IMR-90 (cell line): Measurements from ENCODE around the gene NTM. TPM values are rescaled to one million over a fixed set of nuclear protein-coding genes. Genes with fewer than 3 reads are reported as not detected.

Source experiments
- ATAC-seq: fragments of 200-7000 bp; cut with Tn5 transposase; 2 replicates; pipeline ENCODE4 v1.9.1; 2020; ENCODE audit warnings: low read depth, mild to moderate bottlenecking, moderate library complexity
- BruUV-seq: library from RNA; stranded (reverse); fragments of 400-500 nt; replicated peaks from 2 replicates; lab custom pipeline; 2021; lab: Mats Ljungman, UMichigan
- CTCF ChIA-PET: fragments of 300-600 bp; formaldehyde crosslinking; extraction: SDS; loops from one replicate; lab custom pipeline; 2021; ENCODE audit warnings: antibody characterized with exemption; lab: Yijun Ruan, JAX
- POLR2A ChIA-PET: fragments of 300-600 bp; sonication (Branson Sonifier 250); formaldehyde crosslinking; loops from one replicate; lab custom pipeline; 2022; ENCODE audit warnings: antibody characterized with exemption; ENCODE audit not compliant: unreplicated experiment; lab: Charles Lee
- DNase-seq: peaks from one replicate; pipeline ENCODE4 v3.0.0; 2013
- H2AFZ ChIP-seq: replicated peaks from 2 replicates; pipeline ENCODE3; 2013; ENCODE audit warnings: low read length, mild to moderate bottlenecking; ENCODE audit not compliant: poor library complexity
- H2AK5ac ChIP-seq: 2 replicates; pipeline ENCODE4 v1.6.1; 2013; ENCODE audit warnings: low read depth, low read length, inconsistent platforms
- H2AK9ac ChIP-seq: replicated peaks from 2 replicates; pipeline ENCODE3; 2013; ENCODE audit warnings: mild to moderate bottlenecking, low read depth, low read length, moderate library complexity; ENCODE audit not compliant: poor library complexity
- H2BK120ac ChIP-seq: 2 replicates; pipeline ENCODE4 v1.6.1; 2013; ENCODE audit warnings: low read depth, low read length, inconsistent platforms
- H2BK15ac ChIP-seq: 3 replicates; pipeline ENCODE4 v1.6.1; 2013; ENCODE audit warnings: low read depth, low read length, inconsistent platforms
- H2BK20ac ChIP-seq: 2 replicates; pipeline ENCODE4 v1.6.1; 2013; ENCODE audit warnings: low read depth, mild to moderate bottlenecking, inconsistent platforms, low read length, moderate library complexity
- H2BK5ac ChIP-seq: 2 replicates; pipeline ENCODE4 v1.6.1; 2013; ENCODE audit warnings: mild to moderate bottlenecking, low read depth, low read length, inconsistent platforms; ENCODE audit not compliant: poor library complexity, severe bottlenecking
- H3K14ac ChIP-seq: replicated peaks from 2 replicates; pipeline ENCODE4 v1.6.1; 2013; ENCODE audit warnings: low read depth, low read length, inconsistent platforms
- H3K18ac ChIP-seq: 2 replicates; pipeline ENCODE4 v1.6.1; 2013; ENCODE audit warnings: low read depth, low read length, control low read depth
- H3K23ac ChIP-seq: 2 replicates; pipeline ENCODE4 v1.6.1; 2013; ENCODE audit warnings: low read depth, low read length, inconsistent platforms
- H3K27ac ChIP-seq: 2 replicates; pipeline ENCODE4 v1.5.1; 2013; ENCODE audit warnings: mild to moderate bottlenecking, control low read depth, low read length; ENCODE audit not compliant: insufficient read depth
- H3K27me3 ChIP-seq: 2 replicates; pipeline ENCODE4 v1.6.1; 2013; ENCODE audit warnings: low read length; ENCODE audit not compliant: control insufficient read depth, insufficient read depth
- H3K36me3 ChIP-seq: 2 replicates; pipeline ENCODE4 v1.6.1; 2013; ENCODE audit warnings: low read length, mixed read lengths; ENCODE audit not compliant: control insufficient read depth, insufficient read depth
- H3K4ac ChIP-seq: 2 replicates; pipeline ENCODE4 v1.6.1; 2013; ENCODE audit warnings: low read depth, low read length, inconsistent platforms
- H3K4me1 ChIP-seq: 2 replicates; pipeline ENCODE4 v1.6.1; 2013; ENCODE audit warnings: low read length, mixed read lengths; ENCODE audit not compliant: control insufficient read depth, insufficient read depth
- H3K4me2 ChIP-seq: 2 replicates; pipeline ENCODE4 v1.6.1; 2013; ENCODE audit warnings: low read depth, mild to moderate bottlenecking, control low read depth, low read length, moderate library complexity
- H3K4me3 ChIP-seq: 2 replicates; pipeline ENCODE4 v1.5.1; 2013; ENCODE audit warnings: low read depth, mild to moderate bottlenecking, control low read depth, low read length, moderate library complexity; ENCODE audit not compliant: insufficient read depth
- H3K56ac ChIP-seq: 2 replicates; pipeline ENCODE4 v1.6.1; 2013; ENCODE audit warnings: low read length, inconsistent platforms; ENCODE audit not compliant: insufficient read depth; ENCODE audit errors: extremely low read depth
- H3K79me1 ChIP-seq, 2 experiments: 2 replicates each; pipeline ENCODE4 v1.6.1; 2013; ENCODE audit warnings: low read length in 2 of 2, inconsistent platforms in 1 of 2, low read depth in 1 of 2
- H3K9ac ChIP-seq: 2 replicates; pipeline ENCODE4 v1.6.1; 2013; ENCODE audit warnings: low read depth, low read length, control low read depth
- H3K9me1 ChIP-seq: 2 replicates; pipeline ENCODE4 v1.6.1; 2013; ENCODE audit warnings: low read length, inconsistent platforms; ENCODE audit not compliant: insufficient read depth
- H3K9me3 ChIP-seq: 2 replicates; pipeline ENCODE4 v1.6.1; 2013; ENCODE audit warnings: low read length; ENCODE audit not compliant: control insufficient read depth, insufficient read depth
- H4K20me1 ChIP-seq: 2 replicates; pipeline ENCODE4 v1.6.1; 2013; ENCODE audit warnings: low read length, inconsistent platforms; ENCODE audit not compliant: insufficient read depth
- H4K5ac ChIP-seq: 2 replicates; pipeline ENCODE4 v1.6.1; 2013; ENCODE audit warnings: mild to moderate bottlenecking, low read depth, low read length, control low read depth
- H4K8ac ChIP-seq, 2 experiments: 2 replicates each; pipeline ENCODE4 v1.6.1; 2013; ENCODE audit warnings: low read depth in 2 of 2, low read length in 2 of 2, control low read depth in 1 of 2, inconsistent platforms in 1 of 2
- H4K91ac ChIP-seq: 2 replicates; pipeline ENCODE4 v1.6.1; 2013; ENCODE audit warnings: low read depth, low read length, inconsistent platforms; ENCODE audit not compliant: insufficient read depth
- BHLHE40 ChIP-seq: fragments of 150-350 bp; IDR thresholded peaks from 2 replicates; pipeline ENCODE4 v1.6.1; 2016; ENCODE audit warnings: mild to moderate bottlenecking, low read depth, low read length
- CEBPB ChIP-seq: IDR thresholded peaks from 2 replicates; pipeline ENCODE4 v1.6.1; 2012; ENCODE audit warnings: low read depth, low read length, improper control_type of control experiment
- CHD1 ChIP-seq: IDR thresholded peaks from 2 replicates; pipeline ENCODE4 v1.6.1; 2012; ENCODE audit warnings: low read depth, low read length, improper control_type of control experiment
- FOS ChIP-seq: fragments of 150-350 bp; IDR thresholded peaks from 2 replicates; pipeline ENCODE4 v1.6.1; 2016; ENCODE audit warnings: low read depth, low read length
- MAFK ChIP-seq: IDR thresholded peaks from 2 replicates; pipeline ENCODE4 v1.6.1; 2012; ENCODE audit warnings: low read depth, low read length, improper control_type of control experiment
- MAZ ChIP-seq: IDR thresholded peaks from 2 replicates; pipeline ENCODE4 v1.6.1; 2012; ENCODE audit warnings: low read depth, mild to moderate bottlenecking, low read length, improper control_type of control experiment, moderate library complexity, borderline replicate concordance
- MXI1 ChIP-seq: IDR thresholded peaks from 2 replicates; pipeline ENCODE4 v1.6.1; 2012; ENCODE audit warnings: low read depth, mild to moderate bottlenecking, low read length, moderate library complexity, borderline replicate concordance
- NFE2L2 ChIP-seq: fragments of 150-350 bp; IDR thresholded peaks from 2 replicates; pipeline ENCODE4 v1.6.1; 2016; ENCODE audit warnings: low read depth, mild to moderate bottlenecking, low read length
- POLR2A ChIP-seq: IDR thresholded peaks from 2 replicates; pipeline ENCODE4 v1.6.1; 2012; ENCODE audit warnings: mild to moderate bottlenecking, low read depth, low read length
- RAD21 ChIP-seq: IDR thresholded peaks from 2 replicates; pipeline ENCODE4 v1.6.1; 2012; ENCODE audit warnings: low read length, improper control_type of control experiment
- RFX5 ChIP-seq: IDR thresholded peaks from 2 replicates; pipeline ENCODE4 v1.8.0; 2012; ENCODE audit warnings: low read depth, mild to moderate bottlenecking, low read length, moderate library complexity
- SMC3 ChIP-seq: fragments of 150-350 bp; IDR thresholded peaks from 2 replicates; pipeline ENCODE4 v1.6.1; 2016; ENCODE audit warnings: low read depth, mild to moderate bottlenecking, antibody characterized with exemption, low read length, moderate library complexity
- WGBS, 2 experiments: methylation state at CpG; one replicate each; pipeline versions ENCODE4 v1.1.5 to v1.1.7; 2013; ENCODE audit warnings: missing lambda C conversion rate in 2 of 2; ENCODE audit not compliant: insufficient read length in 1 of 2; ENCODE audit errors: extremely low coverage in 2 of 2; 5-methylcytosine and 5-hydroxymethylcytosine counted together
- dilution Hi-C: fragments of 300-500 bp; cut with HindIII; formaldehyde crosslinking; loops from one replicate; pipeline ENCODE4 v1.14.3; 2018; ENCODE audit warnings: low sequenced_read_pairs; ENCODE audit not compliant: unreplicated experiment
- in situ Hi-C: fragments of 300-500 bp; cut with MboI; formaldehyde crosslinking; loops from 3 replicates; pipeline ENCODE4 v1.14.3; 2019; ENCODE audit warnings: low sequenced_read_pairs, inconsistent platforms, mixed read lengths
- intact Hi-C: fragments of 100-400 bp; cut with micrococcal nuclease; formaldehyde crosslinking; loops from 2 replicates; pipeline ENCODE4 v1.10.0; 2022
- polyA plus RNA-seq, 3 experiments: library from polyadenylated mRNA; depleted of rRNA; stranded (reverse); fragments of >200 nt; gene quantifications; 2 replicates each; pipeline ENCODE4 v1.2.3, GENCODE V29; 2012; ENCODE audit warnings: low replicate concordance in 1 of 3
- total RNA-seq: library from RNA; depleted of rRNA; stranded (reverse); fragments of >200 nt; gene quantifications from 2 replicates; pipeline ENCODE4 v1.2.3, GENCODE V29; 2012
- TF ChIP-seq, protein P1 (sequence below): fragments of 150-350 bp; IDR thresholded peaks from 2 replicates; pipeline ENCODE4 v1.6.1; 2016; ENCODE audit warnings: low read depth, mild to moderate bottlenecking, low read length, moderate library complexity, borderline replicate concordance
- TF ChIP-seq, protein P2 (sequence below): fragments of 150-350 bp; IDR thresholded peaks from 2 replicates; pipeline ENCODE4 v1.6.1; 2017; ENCODE audit warnings: mild to moderate bottlenecking, antibody characterized with exemption, low read length, low read depth

NTM gene
- total and polyA plus RNA-seq, 2 of the 4 experiments (the other 2 are of a cell fraction) = 19.5 to 25.5 TPM

DNA sequence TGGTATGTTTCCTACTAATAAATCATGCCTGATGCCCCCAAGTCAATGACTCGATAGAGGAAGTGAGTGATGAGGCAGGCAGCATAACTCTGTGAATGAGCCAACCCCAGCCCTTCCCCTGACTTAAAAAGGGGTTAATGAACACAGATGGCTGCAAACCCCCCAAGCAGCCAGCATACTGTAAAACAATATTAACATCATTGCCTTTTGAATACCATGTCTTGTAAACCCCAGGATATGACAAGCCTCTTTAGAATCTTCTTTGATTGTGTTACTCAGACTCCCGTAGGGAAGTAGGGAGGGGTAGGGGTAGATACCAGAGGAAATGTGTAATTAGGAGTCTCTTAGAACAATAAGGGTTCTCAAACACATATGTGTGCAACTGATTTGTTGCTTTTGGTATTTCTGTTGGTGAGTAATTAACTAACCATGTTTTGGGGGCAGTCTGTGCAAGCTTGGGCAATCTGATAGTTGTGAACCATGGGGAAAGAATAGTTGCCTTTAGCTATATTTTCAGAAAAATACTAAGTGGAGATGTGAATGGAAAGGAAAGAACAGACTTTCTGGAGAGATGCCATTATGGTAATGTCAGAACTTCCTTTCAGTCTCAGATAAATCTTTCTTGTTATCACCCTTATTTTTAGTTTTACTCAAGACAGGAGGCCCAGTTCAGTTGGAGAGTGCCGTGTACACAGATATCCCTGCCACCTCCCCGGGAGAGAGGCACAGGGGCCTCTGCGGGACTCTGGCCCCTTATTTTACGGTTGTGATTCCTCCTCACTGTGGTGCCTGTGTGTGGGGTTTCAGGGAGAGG lies 701.8 kb downstream of the NTM start (continued):
- TF ChIP-seq MAZ = peak; percentile 73
- TF ChIP-seq NFE2L2 = no peak

DNA sequence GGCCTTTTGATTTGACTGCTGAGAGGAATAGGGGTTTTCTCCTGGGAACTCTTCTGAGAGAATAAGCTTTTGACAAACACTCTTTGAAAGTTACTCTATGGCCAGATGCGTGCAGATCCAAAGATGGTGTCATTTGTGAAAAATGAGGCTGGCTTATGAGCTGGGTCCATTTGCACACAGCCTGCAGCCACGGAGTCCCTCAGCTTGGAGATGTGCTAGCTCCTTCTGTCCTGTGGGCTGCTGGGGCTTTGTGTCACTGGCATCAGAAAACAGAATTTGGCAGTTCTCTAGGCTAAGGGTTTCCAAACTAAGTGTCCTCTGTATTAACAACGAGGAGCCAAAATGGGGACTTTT lies 702.4 kb downstream of the NTM start:
- Histone ChIP-seq H4K91ac (peak overlapping the region; percentile 99), H2BK20ac (peak overlapping the region; percentile 98), H2AK5ac (peak overlapping the region; percentile 96), H3K18ac (peak overlapping the region; percentile 96), H3K9ac (peak overlapping the region; percentile 82), H3K56ac (peak overlapping the region; percentile 98), H3K4me3 (no peak overlapping the region), H3K27ac (peak overlapping the region; percentile 91), H3K9me3 (no peaks in the 10 kb centered on the region), H2AK9ac (peak overlapping the region; percentile 94), H3K9me1 (peaks cover 29% of the 10 kb centered on the region), H4K8ac (peak overlapping the region; percentile 95 to 98), H2BK15ac (peak overlapping the region; percentile 80), H3K36me3 (no peaks in the 10 kb centered on the region), H3K79me1 (peaks cover 16 to 61% of the 10 kb centered on the region in 2 experiments; a peak in 3 of 4 replicates), H3K4me2 (peak overlapping the region; percentile 64), H3K14ac (peak overlapping the region; percentile 87), H3K4ac (peak overlapping the region; percentile 94), H3K27me3 (no peaks in the 10 kb centered on the region), H2BK120ac (peak overlapping the region; percentile 98), H2BK5ac (peak overlapping the region; percentile 98), H4K20me1 (no peaks in the 10 kb centered on the region), H4K5ac (peak overlapping the region; percentile 82), H3K23ac (peak overlapping the region; percentile 93), H3K4me1 (peaks cover 29% of the 10 kb centered on the region), H2AFZ (peak overlapping the region; percentile 46)
- ChIA-PET POLR2A (interaction anchor here (0.6 to 1.8 kb wide), 6 partner anchors 8 to 182 kb away, joined by 3 to 5 read pairs (median 4); no protein-coding TSS in a partner anchor), CTCF (interaction anchor here (1.0 to 1.8 kb wide), 4 partner anchors 10 to 1122 kb away, joined by 3 to 5 read pairs (median 4); no protein-coding TSS in a partner anchor)
- TSS peak; percentile 54 for BruUV-seq
- WGBS, 2 experiments = 30% methylated on average over 2 of the region's 3 CpGs; no CpG with 5 or more reads in 1 of the 2 experiments
- dilution Hi-C loops (no loop called here), intact Hi-C loops (loop anchor here (1.0 to 5.0 kb wide), 3 partner anchors 39 to 176 kb away; no protein-coding TSS in a partner anchor), in situ Hi-C loops (loop anchor here (25.0 kb wide), 1 partner anchor 1661 kb away; no protein-coding TSS in a partner anchor)
- ATAC-seq (peak; percentile 22), DNase-seq (peak; percentile 73)
- TF ChIP-seq FOS (no peak), MAFK (no peak), RAD21 (no peak), CEBPB (no peak), POLR2A (no peak), MXI1 (no peak), NFE2L2 (no peak), SMC3 (no peak), CHD1 (no peak), RFX5 (no peak), MAZ (no peak), BHLHE40 (no peak)
- TF ChIP-seq, protein P1, sequence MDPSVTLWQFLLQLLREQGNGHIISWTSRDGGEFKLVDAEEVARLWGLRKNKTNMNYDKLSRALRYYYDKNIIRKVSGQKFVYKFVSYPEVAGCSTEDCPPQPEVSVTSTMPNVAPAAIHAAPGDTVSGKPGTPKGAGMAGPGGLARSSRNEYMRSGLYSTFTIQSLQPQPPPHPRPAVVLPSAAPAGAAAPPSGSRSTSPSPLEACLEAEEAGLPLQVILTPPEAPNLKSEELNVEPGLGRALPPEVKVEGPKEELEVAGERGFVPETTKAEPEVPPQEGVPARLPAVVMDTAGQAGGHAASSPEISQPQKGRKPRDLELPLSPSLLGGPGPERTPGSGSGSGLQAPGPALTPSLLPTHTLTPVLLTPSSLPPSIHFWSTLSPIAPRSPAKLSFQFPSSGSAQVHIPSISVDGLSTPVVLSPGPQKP = no peak
- TF ChIP-seq, protein P2, sequence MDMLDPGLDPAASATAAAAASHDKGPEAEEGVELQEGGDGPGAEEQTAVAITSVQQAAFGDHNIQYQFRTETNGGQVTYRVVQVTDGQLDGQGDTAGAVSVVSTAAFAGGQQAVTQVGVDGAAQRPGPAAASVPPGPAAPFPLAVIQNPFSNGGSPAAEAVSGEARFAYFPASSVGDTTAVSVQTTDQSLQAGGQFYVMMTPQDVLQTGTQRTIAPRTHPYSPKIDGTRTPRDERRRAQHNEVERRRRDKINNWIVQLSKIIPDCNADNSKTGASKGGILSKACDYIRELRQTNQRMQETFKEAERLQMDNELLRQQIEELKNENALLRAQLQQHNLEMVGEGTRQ = no peak
